HL-60/S4 treated with retinoic acid at 250 ng/mL for 4 days and 3 days (cell line): ENCODE results near the gene RHOU.

Experiments
- in situ Hi-C: fragments of 300-500 bp; cut with MboI; formaldehyde crosslinking; loops from 2 replicates; pipeline ENCODE4 v1.7.0; 2022; ENCODE audit warnings: low sequenced_read_pairs

RHOU gene

DNA sequence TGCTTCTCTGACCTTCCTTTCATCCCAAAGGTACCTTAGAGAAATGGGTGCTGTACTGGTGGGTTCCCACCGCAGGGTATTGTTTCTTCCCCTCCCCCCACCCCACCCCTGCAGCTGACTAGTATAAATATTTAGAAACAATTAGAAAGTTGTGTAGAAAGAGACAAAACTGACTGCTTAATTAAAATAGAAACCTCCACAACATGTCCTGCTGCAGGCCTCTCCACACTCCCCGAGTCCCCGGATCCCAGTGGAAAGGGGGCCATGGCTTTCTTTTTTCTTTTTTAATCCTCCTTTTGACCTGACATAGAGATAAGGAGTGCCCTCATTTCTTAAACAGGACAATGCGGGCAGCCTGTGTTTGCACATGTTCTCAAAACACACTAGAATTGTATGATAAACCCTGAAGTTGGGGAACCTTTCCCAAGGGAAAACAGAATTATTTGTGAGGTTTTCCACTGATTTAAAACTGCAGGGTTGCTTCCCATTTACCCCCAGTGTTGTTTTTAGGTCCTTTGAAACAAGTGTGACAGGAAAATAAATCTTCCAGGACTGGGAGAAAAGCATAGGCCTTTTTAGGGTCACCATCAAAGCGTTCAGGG, 1.7 kb downstream of the RHOU start:
- in situ Hi-C loops, result no loop called here

DNA sequence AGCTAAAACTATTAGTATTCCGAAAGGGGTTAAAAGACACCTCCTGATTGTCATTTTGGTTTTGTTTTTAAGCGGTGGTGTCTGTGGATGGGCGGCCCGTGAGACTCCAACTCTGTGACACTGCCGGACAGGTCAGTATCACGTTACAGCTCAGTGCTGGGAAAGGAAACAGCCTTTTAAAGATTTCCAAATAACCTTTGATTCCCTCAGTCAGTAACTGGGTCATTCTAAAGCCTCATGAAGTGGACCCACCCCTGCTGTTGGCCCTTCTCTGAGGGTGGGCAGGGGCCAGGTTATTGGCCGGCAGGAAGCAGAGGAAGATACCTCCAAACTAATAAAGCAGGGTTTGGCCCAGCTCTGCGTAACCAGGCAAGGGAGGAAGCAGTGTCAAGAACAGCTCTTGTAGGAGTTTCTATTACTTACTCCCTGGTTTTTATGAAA, 2.3 kb downstream of the RHOU start:
- in situ Hi-C loops, result no loop called here

DNA sequence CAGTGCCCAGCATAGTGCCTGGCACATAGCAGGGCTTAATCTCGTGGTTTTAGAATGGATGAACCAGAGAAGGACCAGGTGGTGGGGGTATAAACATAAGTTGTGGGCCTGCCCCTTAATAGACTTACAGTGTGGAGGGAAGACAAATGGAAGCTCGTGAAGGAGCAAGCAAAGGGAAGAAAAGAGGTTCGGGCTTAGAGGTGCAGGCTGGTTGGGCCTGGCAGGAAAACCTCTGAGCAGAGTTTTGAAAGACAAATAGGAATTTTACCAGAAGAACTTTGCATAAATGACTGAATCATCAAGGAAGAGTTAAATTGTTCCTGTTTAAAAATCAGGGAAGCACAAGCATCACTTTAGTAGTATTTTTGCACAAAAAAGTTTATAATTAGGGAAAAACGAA, 4.5 kb downstream of the RHOU start:
- in situ Hi-C loops, result no loop called here

DNA sequence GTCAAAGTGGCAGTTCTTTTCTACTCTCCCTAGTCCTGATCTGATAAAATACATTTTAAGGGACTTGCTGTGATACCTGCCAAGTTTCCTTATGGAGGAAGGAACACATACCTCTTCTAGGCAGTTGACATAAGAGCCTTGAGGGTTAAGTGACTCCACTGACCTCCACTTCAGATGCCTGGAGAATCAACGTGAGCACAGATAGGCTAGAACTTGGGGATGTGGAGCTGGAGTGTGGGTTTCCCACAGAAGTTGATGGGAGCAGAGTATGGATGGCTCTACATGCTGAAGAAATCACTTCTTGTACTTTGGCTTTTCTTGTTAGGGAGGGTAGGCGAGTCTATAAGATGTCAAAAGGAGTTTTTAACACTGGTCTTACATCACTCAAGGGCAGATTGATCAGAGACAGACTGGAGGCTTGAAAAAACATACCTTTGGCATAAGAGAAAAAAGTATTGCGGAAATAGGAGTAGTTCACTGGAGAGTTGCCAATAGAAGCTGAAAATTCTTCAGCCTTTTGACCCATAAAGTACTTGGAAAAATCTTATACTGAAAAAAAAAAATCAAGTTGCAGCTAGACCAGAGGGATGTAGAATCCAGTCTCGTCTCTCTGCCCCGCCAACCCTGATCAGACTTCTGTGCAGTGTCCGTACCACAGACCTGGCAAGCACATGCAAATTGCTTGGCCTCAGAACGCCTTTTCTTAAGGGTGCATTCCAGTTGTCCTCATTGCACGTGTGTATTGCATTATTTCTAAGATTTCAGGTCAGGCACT, 5.5 kb downstream of the RHOU start:
- in situ Hi-C loops, result no loop called here

DNA sequence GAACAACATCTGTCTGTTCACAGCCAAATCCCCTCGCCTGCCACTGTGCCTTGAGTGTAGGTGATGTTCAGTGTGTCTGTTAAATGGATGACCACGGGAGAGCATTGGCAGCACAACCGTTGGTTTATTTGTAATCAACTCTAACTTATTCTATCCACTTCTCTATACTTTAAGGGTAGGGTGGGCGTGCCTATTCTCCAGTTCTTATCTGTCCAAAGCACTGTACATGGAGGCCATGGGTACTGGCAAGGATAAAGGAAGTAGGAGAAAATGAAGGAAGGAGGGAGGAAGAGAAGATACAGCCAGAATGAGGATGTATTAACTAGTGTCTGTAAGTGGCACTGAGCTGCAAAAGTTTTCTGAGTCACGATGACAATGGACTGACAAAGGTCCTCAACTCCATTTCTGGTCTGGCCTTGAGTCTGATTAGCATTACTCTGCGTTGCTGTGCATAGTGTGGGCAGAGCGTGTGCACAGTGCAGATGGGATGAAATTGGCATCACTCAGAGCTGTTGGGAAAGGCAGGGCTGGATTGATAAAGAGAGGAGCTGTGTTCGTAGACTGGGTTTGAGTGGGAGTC, 7.1 kb downstream of the RHOU start:
- in situ Hi-C loops, result no loop called here

DNA sequence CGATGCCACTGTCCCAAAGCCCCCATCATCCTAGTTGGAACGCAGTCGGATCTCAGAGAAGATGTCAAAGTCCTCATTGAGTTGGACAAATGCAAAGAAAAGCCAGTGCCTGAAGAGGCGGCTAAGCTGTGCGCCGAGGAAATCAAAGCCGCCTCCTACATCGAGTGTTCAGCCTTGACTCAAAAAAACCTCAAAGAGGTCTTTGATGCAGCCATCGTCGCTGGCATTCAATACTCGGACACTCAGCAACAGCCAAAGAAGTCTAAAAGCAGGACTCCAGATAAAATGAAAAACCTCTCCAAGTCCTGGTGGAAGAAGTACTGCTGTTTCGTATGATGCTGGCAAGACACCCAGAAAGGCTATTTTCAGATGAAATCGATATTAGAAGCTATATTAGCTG, 8.1 kb downstream of the RHOU start:
- in situ Hi-C loops, result no loop called here

DNA sequence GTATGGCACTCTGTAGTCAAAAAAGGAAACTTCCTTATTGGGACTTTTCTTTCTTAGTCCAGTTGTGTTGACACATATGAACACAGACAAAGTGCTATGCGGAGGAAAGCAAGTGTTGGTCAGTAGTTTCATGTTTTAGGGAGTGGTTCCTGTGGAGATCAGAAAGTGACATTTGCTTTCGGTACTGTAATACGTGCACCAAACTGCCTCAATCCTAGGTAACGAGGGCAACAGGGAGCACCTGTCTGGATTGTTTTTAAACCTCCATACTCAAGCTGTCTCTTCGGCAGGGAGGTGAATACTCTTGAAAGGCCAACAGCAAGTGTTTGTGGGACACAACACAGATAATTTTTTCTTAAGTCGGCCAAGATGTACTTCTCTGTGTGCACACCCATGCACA, 9.1 kb downstream of the RHOU start:
- in situ Hi-C loops, result no loop called here

DNA sequence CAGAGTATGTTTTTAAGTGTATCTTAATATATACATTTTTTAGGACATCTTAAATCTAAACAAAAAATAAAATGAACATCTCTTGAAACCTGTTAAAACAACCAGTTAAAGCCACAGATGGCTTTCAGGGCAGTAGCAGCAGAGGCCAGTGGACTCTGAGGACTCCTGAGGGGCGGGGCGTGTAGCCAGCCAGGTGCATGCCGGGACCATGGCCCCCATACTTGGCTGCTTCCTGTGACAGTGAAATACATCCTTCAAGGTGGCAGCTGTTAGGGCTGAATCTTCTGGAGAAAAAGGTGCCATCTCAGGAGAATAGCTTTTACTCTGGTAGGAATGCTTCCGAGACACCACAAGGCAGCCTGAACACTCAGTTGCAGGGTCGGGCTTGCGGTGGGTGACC, 9.6 kb downstream of the RHOU start:
- in situ Hi-C loops, result no loop called here

DNA sequence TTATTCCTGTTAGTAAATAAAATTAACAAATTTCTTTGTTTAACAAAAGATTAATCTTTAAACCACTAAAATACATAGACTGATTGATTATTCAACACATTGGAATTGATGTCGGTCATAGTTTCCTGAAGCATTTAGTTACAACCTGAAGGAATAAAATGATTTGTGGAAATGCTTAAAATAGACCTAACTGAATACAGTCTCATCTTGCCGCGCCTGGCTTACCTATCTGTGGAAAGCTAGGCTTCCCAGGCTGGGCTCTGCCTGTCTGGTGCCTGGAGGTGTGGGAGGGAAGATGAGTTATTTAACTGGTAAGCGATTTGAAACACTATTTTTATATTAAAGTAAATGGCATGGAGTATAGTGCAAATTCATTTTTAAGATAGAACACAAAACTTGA, 10.2 kb downstream of the RHOU start:
- in situ Hi-C loops, result no loop called here

DNA sequence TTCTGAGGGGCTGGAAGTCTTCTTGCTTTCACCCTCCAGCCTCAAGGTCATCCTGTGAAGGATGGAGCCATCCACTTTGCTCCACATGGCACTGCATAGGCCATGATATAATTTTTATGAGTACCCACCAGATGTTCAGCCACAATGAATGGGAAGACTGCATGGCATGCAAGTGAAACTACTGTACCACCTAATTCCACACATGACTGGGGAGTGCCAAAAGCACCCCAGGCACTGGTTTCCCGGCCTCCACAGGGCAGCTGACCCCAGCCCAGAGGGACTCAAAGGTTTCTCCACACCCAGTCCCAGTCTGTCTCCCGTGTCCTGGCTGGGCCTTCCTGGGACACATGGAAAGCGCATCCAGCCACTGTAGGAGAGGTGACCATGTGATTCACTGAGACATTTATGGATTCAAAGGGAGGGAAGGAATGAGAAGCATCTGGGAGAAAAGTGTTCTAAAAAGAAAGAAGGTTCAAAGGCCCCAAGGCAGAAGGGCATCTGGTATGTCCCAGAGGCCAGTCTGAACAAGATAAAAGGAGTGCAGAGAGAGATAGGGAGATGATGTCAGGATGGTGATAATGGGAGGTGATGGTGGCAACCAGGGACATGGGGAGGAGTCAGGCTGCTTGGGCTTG, 12.1 kb downstream of the RHOU start:
- in situ Hi-C loops, result no loop called here

DNA sequence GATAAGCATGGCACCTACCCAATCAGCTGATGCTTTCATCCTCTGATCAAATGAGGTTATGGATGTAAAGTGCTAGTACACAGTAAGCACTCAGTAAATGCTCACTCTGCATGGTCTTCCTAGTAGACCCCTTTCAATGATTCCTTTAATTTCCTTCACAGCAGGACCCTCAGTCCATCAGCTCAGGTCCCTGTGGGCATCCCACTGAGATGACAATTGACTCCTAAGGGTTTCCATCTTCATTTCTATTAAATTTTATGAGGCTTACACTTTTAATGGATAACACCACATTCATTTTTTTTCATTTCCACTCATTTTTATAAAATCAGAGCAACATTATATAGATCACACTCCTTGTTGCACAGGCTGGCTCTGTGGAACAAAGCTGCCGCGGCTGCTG, 12.8 kb downstream of the RHOU start:
- in situ Hi-C loops, result no loop called here

DNA sequence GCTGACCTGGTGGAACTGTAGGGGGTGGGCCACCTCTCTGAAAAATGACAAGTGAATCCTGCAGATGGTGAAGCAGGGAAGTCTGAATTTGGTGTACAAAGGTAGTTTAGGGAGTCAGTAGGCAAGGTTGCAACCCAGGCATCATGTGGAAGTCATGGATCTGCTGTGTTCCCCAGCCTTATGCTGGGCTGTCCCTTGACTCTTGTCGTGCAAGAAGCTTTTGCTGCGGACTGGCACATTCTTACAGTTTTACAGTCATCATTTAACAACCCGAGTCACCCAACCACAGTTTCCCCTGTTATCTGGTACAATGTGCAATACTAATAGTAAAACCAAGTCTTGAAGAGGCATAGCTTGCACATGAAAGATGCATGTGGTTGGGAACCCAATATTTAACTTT, 13.2 kb downstream of the RHOU start:
- in situ Hi-C loops, result no loop called here

DNA sequence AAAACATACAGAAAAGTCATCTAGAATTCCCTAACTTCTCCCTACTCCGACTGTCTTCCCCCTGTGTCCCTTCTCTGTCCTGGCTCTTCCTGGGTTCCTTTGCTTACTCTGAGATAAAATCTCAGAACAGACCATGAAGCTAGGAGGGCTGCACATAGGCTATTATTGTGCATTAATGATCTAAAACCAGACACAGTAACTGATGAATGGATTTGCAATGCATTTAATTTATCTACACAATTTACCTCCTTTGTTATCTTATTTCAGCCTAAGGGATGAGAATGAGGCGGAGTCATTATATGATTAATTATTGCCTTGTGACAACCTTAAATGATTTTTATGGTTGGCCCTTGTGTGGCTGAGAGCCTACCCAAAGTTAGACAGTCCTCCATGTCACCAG, 14.5 kb downstream of the RHOU start:
- in situ Hi-C loops, result no loop called here

DNA sequence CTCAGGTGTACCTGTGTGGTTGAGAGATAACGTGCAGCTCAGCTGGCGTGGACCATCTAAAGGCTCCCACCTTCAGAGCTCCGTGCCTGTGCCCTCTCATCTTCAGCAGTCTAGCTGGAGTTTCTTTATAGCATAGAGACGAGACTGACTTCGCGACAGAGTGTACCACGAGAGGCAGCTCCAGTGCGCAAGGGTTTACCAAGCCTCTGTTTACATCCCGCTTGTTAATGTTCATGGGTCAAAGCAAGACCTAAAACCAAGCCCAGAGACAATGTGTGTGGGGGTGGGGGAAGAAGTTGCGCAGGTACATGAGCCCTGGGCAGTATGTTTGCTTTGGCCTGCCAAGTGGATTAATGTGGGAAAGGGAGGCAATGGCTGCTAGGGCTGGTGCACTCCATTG, 15.6 kb downstream of the RHOU start:
- in situ Hi-C loops, result no loop called here

DNA sequence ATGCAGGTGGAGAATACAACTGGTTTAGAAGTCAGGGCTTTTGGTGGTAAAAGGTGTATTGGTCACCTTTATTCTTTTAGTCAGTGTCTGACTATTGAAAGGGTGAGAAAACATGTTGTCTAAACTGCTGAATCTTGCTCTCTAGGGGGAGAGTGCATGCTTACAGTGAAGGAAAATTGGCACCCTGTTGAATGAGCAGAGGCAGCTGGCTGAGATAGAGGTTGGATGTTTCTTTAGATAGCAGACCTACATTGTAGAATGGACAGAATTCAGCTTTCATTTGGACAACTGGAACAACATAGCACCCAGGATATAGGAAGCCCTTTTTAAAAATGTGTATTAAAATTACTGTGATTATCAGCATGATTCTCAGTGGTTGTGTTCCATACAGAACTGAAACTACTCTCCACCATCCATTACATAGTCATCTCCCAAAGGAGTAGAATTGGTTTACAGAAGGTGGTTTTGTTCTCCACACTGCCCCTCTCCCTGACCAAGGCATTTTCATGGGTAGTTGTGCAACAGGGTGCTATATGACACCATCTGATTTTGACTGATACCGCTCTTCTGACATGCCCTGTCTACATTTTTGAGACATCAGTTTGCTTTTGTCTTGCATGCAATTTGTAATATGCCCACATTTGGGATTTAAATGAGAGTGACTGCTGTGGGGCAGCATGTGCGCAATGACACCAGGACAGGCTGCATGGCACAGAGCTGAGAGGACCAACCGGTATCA, 16.2 kb downstream of the RHOU start:
- in situ Hi-C loops, result no loop called here

DNA sequence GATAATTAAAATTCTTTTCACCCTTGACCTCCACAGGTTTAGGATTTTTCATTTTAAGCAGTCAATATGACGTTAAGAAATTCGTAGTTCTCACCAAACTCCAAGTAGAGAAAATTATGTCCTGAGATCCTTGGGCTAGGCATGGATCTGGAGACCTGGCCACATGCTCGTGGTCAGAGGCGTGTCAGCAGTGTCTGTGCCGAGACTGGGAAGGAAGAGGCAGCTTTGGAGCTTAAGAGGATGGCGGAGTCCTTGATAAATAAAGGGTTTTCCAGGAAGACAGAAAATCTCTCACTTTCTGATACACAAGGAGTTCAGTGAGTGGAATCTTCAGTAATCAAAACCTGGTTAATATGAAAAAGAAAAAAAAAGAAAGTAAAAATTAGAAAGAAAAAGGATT, 17.0 kb downstream of the RHOU start:
- in situ Hi-C loops, result no loop called here

DNA sequence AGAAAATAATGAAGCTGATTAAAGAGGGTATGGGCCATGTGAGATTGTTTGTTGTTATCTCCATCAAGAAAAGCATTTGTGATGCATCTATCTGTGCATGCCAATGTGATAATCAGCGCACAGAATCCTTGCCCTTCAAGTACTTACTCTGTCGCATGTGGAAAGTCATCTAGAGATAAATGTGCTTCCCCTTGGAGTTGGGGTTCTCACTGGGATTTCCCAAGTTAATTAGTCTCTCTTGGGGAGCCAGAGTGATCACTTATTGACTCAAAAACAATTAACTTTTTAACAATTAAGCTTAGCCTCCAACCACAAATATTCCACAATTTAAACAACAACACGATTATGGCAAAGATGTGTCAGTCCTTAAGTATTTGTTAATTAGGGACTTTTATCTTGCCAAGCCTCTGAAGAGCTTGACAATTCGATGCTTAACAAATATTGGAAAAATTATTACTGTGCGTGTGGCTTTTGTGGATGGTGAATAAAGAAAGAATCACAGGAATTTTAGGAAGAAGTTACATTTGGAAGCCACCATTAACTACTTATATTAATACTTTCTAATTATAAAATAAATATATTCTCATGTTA, 17.5 kb downstream of the RHOU start:
- in situ Hi-C loops, result no loop called here

DNA sequence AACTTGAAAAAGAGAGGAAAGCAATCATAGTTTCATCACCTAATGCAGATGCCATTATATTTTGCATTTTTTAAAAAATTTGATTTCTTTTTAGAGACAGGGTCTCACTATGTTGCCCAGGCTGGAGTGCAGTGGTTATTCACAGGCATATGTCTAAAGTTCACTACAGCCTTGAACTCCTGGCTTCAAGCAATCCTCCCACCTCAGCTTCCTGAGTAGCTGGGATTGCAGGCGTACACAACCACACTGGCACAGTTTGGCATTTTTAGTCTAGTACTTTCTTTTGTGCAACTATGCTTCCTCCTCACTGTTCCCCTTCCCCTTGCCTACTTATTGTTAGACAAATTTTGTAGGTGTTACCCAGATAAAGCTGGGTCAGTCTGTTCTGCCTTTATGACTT, 18.0 kb downstream of the RHOU start:
- in situ Hi-C loops, result no loop called here

DNA sequence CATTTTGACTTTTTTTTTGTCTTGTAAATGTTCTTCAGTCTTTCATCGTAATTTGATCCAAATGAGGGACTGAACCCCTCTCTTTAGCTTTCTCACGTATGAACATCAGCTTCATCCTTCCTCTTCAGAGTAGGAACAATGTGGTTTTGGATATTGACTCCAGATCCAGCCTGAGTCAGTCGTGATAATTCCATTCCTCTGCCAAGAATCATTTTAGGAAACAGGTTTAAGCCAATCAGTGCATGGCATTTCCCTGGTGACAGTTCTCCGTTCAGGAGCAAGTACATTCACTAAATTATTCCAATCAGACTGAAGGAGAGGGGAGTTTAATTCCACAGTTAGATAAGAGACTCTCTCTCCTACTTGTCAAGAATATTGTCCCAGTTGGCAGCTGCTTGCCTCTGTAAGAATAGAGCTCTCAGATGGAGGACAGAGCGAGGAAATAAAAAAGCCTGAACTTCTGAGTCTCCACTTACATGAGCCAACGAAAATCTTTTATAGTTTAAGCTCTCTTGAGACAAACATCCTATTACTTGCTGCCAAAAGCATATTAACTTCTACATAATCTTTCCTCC, 18.6 kb downstream of the RHOU start:
- in situ Hi-C loops, result no loop called here

DNA sequence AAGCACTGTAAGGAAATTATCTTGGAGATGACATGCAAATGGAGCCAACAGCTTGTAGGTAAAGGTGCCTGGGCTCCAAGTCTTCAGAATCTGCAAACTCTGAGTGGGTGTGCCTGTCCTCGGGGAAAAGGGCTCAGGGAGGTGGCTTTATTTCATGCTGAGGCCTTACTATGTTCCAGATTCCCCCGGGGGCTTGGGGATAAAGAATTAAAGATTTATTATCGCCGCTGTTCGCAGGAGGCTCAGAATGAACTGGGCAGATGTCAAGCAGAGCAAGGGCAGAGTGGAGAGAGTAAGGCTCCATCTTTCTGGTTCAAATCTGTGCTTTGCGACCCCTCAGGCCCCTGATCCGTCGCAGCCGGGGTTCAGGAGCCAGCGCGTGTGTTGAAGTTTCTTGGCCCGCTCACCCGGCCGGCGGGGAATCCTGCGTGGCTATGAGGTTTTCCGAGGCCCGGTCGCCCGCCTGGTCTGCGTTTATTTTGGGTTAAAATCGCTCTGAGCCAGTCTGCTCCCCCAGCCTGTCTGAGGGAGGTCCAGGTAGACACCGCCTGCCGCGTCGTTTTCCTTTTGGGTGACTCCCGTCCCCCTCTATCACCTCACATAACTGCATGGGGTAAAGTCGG, 19.5 kb downstream of the RHOU start:
- in situ Hi-C loops, result no loop called here
